Hepatocyte (in vitro differentiated cells): ENCODE data around the gene TMEM185B.

Experiments
- CTCF ChIP-seq: fragments of 200-600 bp; sonication (generic); IDR thresholded peaks from 2 replicates; pipeline ENCODE4 v1.5.1; 2016; ENCODE audit warnings: antibody characterized with exemption, mild to moderate bottlenecking; ENCODE audit not compliant: poor library complexity
- EZH2 ChIP-seq: fragments of 200-600 bp; sonication (generic); IDR thresholded peaks from 2 replicates; pipeline ENCODE4 v1.6.1; 2016; ENCODE audit warnings: antibody characterized with exemption, mild to moderate bottlenecking, borderline replicate concordance

GRCh38 chr2:120231974-120232635, 8.9 kb upstream of the TMEM185B start:
- TF ChIP-seq EZH2 (no peak), CTCF (no peak)
